Natural killer cell (primary cell): ENCODE results near the gene CSRP3. TPM values are rescaled to one million over a fixed set of nuclear protein-coding genes. Genes with fewer than 3 reads are reported as not detected.

ENCODE experiments used
- ATAC-seq, 3 donors: fragments of 150-1000 bp in 2 of 3; fragments of 200-7000 bp in 1 of 3; cut with Tn5 transposase; 1 replicate in 1 of 3; 2 replicates in 2 of 3; pipeline ENCODE4 v1.10.0; 2021; ENCODE audit warnings: mild to moderate bottlenecking in 2 of 3, moderate library complexity in 2 of 3
- DNase-seq, 2 donors: peaks; one replicate each; pipeline versions ENCODE4 v3.0.0 to v3.0.0-alpha.2; 2013 to 2021; ENCODE audit warnings: mixed read lengths in 1 of 2
- H3K27ac ChIP-seq: one replicate; pipeline ENCODE4 v1.5.1; 2013; ENCODE audit warnings: mild to moderate bottlenecking, low read length
- H3K27me3 ChIP-seq: one replicate; pipeline ENCODE4 v1.6.1; 2013; ENCODE audit warnings: low read length; ENCODE audit not compliant: control insufficient read depth, insufficient read depth
- H3K36me3 ChIP-seq: one replicate; pipeline ENCODE4 v1.6.1; 2013; ENCODE audit warnings: low read length; ENCODE audit not compliant: control insufficient read depth, insufficient read depth
- H3K4me1 ChIP-seq: one replicate; pipeline ENCODE4 v1.6.1; 2013; ENCODE audit warnings: low read length; ENCODE audit not compliant: control insufficient read depth, insufficient read depth
- H3K4me3 ChIP-seq: one replicate; pipeline ENCODE4 v1.5.1; 2013; ENCODE audit warnings: low read length
- H3K9me3 ChIP-seq: one replicate; pipeline ENCODE4 v1.6.1; 2013; ENCODE audit warnings: low read length; ENCODE audit not compliant: control insufficient read depth, insufficient read depth
- H3K27ac Mint-ChIP-seq, 2 donors: one replicate each; pipeline ENCODE4 v1.8.0; 2022; ENCODE audit warnings: mild to moderate bottlenecking in 2 of 2, mixed read lengths in 2 of 2, moderate library complexity in 1 of 2
- H3K27me3 Mint-ChIP-seq, 2 donors: one replicate each; pipeline ENCODE4 v1.8.0; 2022; ENCODE audit warnings: low read depth in 2 of 2, mixed read lengths in 2 of 2
- H3K36me3 Mint-ChIP-seq: one replicate; pipeline ENCODE4 v1.8.0; 2022; ENCODE audit warnings: mixed read lengths
- H3K4me1 Mint-ChIP-seq, 2 donors: one replicate each; pipeline ENCODE4 v1.8.0; 2022; ENCODE audit warnings: mixed read lengths in 2 of 2
- H3K4me3 Mint-ChIP-seq: one replicate; pipeline ENCODE4 v1.8.0; 2022; ENCODE audit warnings: mild to moderate bottlenecking, moderate library complexity, mixed read lengths
- H3K9me3 Mint-ChIP-seq, 2 donors: one replicate each; pipeline ENCODE4 v1.8.0; 2022; ENCODE audit warnings: mixed read lengths in 2 of 2
- CTCF ChIP-seq: fragments of 200-600 bp; IDR thresholded peaks from one replicate; pipeline ENCODE4 v1.8.0; 2022; ENCODE audit warnings: antibody characterized with exemption
- WGBS: methylation state at CpG from one replicate; pipeline ENCODE4 v1.1.7; 2013; ENCODE audit warnings: missing lambda C conversion rate; ENCODE audit not compliant: insufficient coverage; 5-methylcytosine and 5-hydroxymethylcytosine counted together
- intact Hi-C: fragments of 100-400 bp; cut with micrococcal nuclease; formaldehyde crosslinking; loops from one replicate; pipeline ENCODE4 v1.14.2; 2022
- total RNA-seq, 4 donors: library from RNA; stranded (reverse); fragments of 120-200 nt in 1 of 4; gene quantifications; one replicate each; pipeline versions ENCODE4 v1.2.3 to v1.2.4, GENCODE V29; 2013 to 2022

Gene CSRP3
- total RNA-seq, 3 donors from 2014 or later (not counting 1 experiment from before 2014, with no cell fraction given): not detected

- H3K27me3 ChIP-seq: no peaks in the 10 kb centered on the region
- 94% methylated on average over 2 of the region's 4 CpGs for WGBS
- Mint-ChIP-seq H3K9me3 (no peaks in the 10 kb centered on the region), H3K4me3 (no peak overlapping the region), H3K4me1 (no peaks in the 10 kb centered on the region), H3K36me3 (no peaks in the 10 kb centered on the region), H3K27ac (no peak overlapping the region), H3K27me3 (no peaks in the 10 kb centered on the region)
- ATAC-seq (no peak), DNase-seq (no peak)
- H3K4me3 ChIP-seq: no peak overlapping the region
- H3K4me1 ChIP-seq: no peaks in the 10 kb centered on the region
- H3K36me3 ChIP-seq: no peaks in the 10 kb centered on the region
- H3K9me3 ChIP-seq: no peaks in the 10 kb centered on the region
- intact Hi-C loops: no loop called here
- H3K27ac ChIP-seq: no peak overlapping the region
- no peak for TF ChIP-seq CTCF
Measured at GRCh38 chr11:19194620-19195308, 7.0 kb downstream of the CSRP3 start.

- ATAC-seq: no peak
- Mint-ChIP-seq H3K36me3 (no peaks in the 10 kb centered on the region), H3K9me3 (no peaks in the 10 kb centered on the region), H3K27me3 (no peaks in the 10 kb centered on the region), H3K27ac (no peak overlapping the region), H3K4me1 (no peaks in the 10 kb centered on the region), H3K4me3 (no peak overlapping the region)
- TF ChIP-seq CTCF: no peak
- no peak overlapping the region for H3K4me3 ChIP-seq
- H3K27me3 ChIP-seq: no peaks in the 10 kb centered on the region
- WGBS: 83% methylated on average over 2 of the region's 2 CpGs
- DNase-seq: no peak
- no peaks in the 10 kb centered on the region for H3K9me3 ChIP-seq
- H3K4me1 ChIP-seq: no peaks in the 10 kb centered on the region
- intact Hi-C loops: no loop called here
- H3K36me3 ChIP-seq: no peaks in the 10 kb centered on the region
- no peak overlapping the region for H3K27ac ChIP-seq
Measured at GRCh38 chr11:19193916-19194315, 7.9 kb downstream of the CSRP3 start.

GRCh38 chr11:19191530-19192169 lies 10.1 kb downstream of the CSRP3 start:
- intact Hi-C loops: no loop called here
- TF ChIP-seq CTCF: no peak
- WGBS: 92% methylated on average over 7 of the region's 7 CpGs
- H3K27ac ChIP-seq: no peak overlapping the region
- no peaks in the 10 kb centered on the region for H3K27me3 Mint-ChIP-seq
- no peak for ATAC-seq
- H3K9me3 Mint-ChIP-seq: no peaks in the 10 kb centered on the region
- no peaks in the 10 kb centered on the region for H3K36me3 ChIP-seq
- H3K4me1 Mint-ChIP-seq: no peaks in the 10 kb centered on the region
- H3K4me3 Mint-ChIP-seq: no peak overlapping the region
- H3K9me3 ChIP-seq: no peaks in the 10 kb centered on the region
- H3K4me1 ChIP-seq: no peaks in the 10 kb centered on the region
- H3K27me3 ChIP-seq: no peaks in the 10 kb centered on the region
- DNase-seq: no peak
- H3K36me3 Mint-ChIP-seq: no peaks in the 10 kb centered on the region
- no peak overlapping the region for H3K4me3 ChIP-seq
- no peak overlapping the region for H3K27ac Mint-ChIP-seq
